AG04450 (cell line): ENCODE data around the gene PRTG. TPM values are rescaled to one million over a fixed set of nuclear protein-coding genes. Genes with fewer than 3 reads are reported as not detected.
"Not testable (repeated sequence)": the region's sequence is repeated elsewhere in the genome, so short reads cannot be mapped to it uniquely, and the experiment has no call there.

Source experiments
- CTCF ChIA-PET: fragments of 300-600, 350-600 bp; formaldehyde crosslinking; extraction: SDS; loops from one replicate; lab custom pipeline; 2022; ENCODE audit warnings: antibody characterized with exemption, inconsistent platforms; lab: Charles Lee
- POLR2A ChIA-PET: fragments of 350-600 bp; formaldehyde crosslinking; extraction: SDS; loops from one replicate; lab custom pipeline; 2021; ENCODE audit warnings: antibody characterized with exemption, inconsistent platforms; lab: Yijun Ruan, JAX
- DNase-seq: peaks from one replicate; pipeline ENCODE4 v3.0.0-alpha.2; 2011; ENCODE audit warnings: low read depth, low spot score
- H3K27ac ChIP-seq: one replicate; pipeline ENCODE4 v1.5.1; 2012; ENCODE audit warnings: low read depth, low read length, control low read depth
- H3K27me3 ChIP-seq: one replicate; pipeline ENCODE4 v1.6.0; 2012; ENCODE audit warnings: low read length; ENCODE audit not compliant: control insufficient read depth, insufficient read depth
- H3K4me3 ChIP-seq: 2 replicates; pipeline ENCODE4 v1.5.1; 2011; ENCODE audit warnings: mild to moderate bottlenecking, low read depth, low read length, control low read depth
- H3K9me3 ChIP-seq: 2 replicates; pipeline ENCODE4 v1.5.1; 2012; ENCODE audit warnings: low read length; ENCODE audit not compliant: control insufficient read depth, insufficient read depth
- CTCF ChIP-seq: IDR thresholded peaks from 2 replicates; pipeline ENCODE4 v1.5.1; 2011; ENCODE audit warnings: low read depth, low read length, control low read depth, inconsistent platforms
- polyA plus RNA-seq: library from polyadenylated mRNA; depleted of rRNA; stranded (reverse); fragments of >200 nt; gene quantifications from 2 replicates; pipeline ENCODE4 v1.2.3, GENCODE V29; 2011

Gene PRTG
- polyA plus RNA-seq, 1 experiment = 1.2 TPM

- CTCF ChIA-PET = no interaction called here
- H3K27me3 ChIP-seq = peaks cover 4% of the 10 kb centered on the region
- no peaks in the 10 kb centered on the region for H3K9me3 ChIP-seq
- POLR2A ChIA-PET = no interaction called here
- H3K4me3 ChIP-seq = no peak overlapping the region
- H3K27ac ChIP-seq = no peak overlapping the region
- no peak for DNase-seq
- TF ChIP-seq CTCF = no peak
Observed at GRCh38 chr15:55768670-55769185, 25.8 kb upstream of the PRTG start.

GRCh38 chr15:55766676-55767075 is 23.7 kb upstream of the PRTG start:
- TF ChIP-seq CTCF = no peak
- peaks cover 4% of the 10 kb centered on the region for H3K27me3 ChIP-seq
- ChIA-PET POLR2A (no interaction called here), CTCF (no interaction called here)
- H3K4me3 ChIP-seq = no peak overlapping the region
- H3K9me3 ChIP-seq = no peaks in the 10 kb centered on the region
- DNase-seq = no peak
- no peak overlapping the region for H3K27ac ChIP-seq

- ChIA-PET CTCF (interaction anchor here (4.7 kb wide), 1 partner anchor 10 kb away, joined by 21 read pairs; no protein-coding TSS in a partner anchor), POLR2A (no interaction called here)
- H3K9me3 ChIP-seq = no peaks in the 10 kb centered on the region
- H3K27ac ChIP-seq = no peak overlapping the region
- DNase-seq = no peak
- no peak for TF ChIP-seq CTCF
- no peak overlapping the region for H3K4me3 ChIP-seq
- peaks cover 4% of the 10 kb centered on the region for H3K27me3 ChIP-seq
Observed at GRCh38 chr15:55764398-55764797, 21.4 kb upstream of the PRTG start.

GRCh38 chr15:55758580-55758986 is 15.6 kb upstream of the PRTG start:
- ChIA-PET CTCF (no interaction called here), POLR2A (no interaction called here)
- H3K27ac ChIP-seq = no peak overlapping the region
- TF ChIP-seq CTCF = no peak
- H3K27me3 ChIP-seq = no peaks in the 10 kb centered on the region
- no peaks in the 10 kb centered on the region for H3K9me3 ChIP-seq
- no peak for DNase-seq
- H3K4me3 ChIP-seq = no peak overlapping the region

GRCh38 chr15:55753433-55753832 is 10.5 kb upstream of the PRTG start:
- POLR2A ChIA-PET, H3K27me3 ChIP-seq, H3K9me3 ChIP-seq, H3K27ac ChIP-seq, H3K4me3 ChIP-seq, DNase-seq, CTCF ChIA-PET: not testable (repeated sequence)
